Measurements from ENCODE around the gene TAF1C.

TAF1C gene

GRCh38 chr16:84159007-84159406 lies 27.9 kb downstream of the TAF1C start:
- DNase-seq (ENCODE audit: low spot score), result no peak

DNA sequence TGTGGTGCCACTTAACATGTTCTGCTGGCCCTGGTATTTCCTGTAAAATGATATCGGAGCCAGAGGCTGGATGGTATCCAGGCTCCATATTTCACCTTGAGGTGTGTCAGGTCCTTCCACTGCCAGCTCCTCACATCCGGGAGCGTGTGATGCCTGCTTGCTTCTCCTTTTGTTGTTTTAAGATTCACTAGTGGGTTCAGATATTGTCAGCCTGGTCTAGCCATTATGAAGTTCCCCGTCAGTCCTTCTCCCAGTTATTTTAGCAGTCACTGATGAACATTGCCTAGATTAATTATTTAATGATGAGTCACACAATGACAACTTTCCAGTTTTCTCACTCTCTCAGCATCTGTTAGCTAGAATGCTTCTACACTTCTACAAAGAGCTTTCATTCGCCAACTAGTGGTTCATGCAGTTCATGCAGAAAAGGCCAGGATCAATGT lies 30.5 kb downstream of the TAF1C start:
- peak; percentile 64 for DNase-seq (ENCODE audit: low spot score)

DNA sequence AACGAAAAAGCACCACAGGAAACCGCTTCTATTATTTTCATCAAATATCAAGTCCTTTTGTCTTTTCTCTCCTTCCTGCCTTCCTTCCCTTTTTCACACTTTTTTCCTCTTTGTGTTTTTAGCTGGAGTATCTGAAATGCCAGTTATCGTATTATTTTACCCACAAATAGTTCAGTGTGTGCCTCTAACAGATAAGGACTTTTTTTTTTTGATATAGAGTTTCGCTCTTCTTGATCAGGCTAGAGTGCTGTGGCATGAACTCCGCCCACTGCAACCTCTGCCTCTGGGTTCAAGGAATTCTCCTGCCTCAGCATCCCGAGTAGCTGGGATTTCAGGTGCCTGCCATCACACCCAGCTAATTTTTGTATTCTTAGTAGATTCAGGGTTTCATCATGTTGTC lies 31.1 kb downstream of the TAF1C start:
- no peak for DNase-seq (ENCODE audit: low spot score)

DNA sequence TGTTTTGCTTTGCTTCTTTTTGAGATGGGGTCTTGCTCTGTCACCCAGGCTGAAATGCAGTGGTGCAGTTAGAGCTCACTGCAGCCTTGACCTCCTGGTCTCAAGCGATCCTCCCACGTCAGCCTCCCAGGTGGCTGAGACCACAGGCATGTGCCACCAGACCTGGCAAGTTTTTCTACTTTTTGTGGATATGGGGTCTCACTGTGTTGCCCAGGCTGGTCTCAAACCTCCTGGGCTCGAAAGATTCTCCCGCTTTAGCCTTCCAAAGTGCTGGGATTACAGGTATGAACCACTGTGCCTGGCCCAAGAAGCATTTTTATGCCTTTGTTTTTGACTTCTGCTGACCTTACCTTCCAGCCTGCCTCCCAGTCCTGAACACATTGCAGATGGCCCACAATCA lies 31.6 kb downstream of the TAF1C start:
- no peak for DNase-seq (ENCODE audit: low spot score)

GRCh38 chr16:84153660-84154214 lies 33.1 kb downstream of the TAF1C start:
- DNase-seq (ENCODE audit: low spot score), result no peak

- no peak for DNase-seq (ENCODE audit: low spot score)
Observed at GRCh38 chr16:84150926-84151325, 35.9 kb downstream of the TAF1C start.

GRCh38 chr16:84144859-84145639 lies 41.8 kb downstream of the TAF1C start, which contains the start of the genes DNAAF1 and HSDL1:
TSS of gene DNAAF1 (plus strand) at chr16:84145308. CDS start at chr16:84145441, 133 bp downstream.
TSS of gene HSDL1 (minus strand) at chr16:84145177. CDS start at chr16:84131321, 13,856 bp downstream.
- peak; percentile 84 for DNase-seq (ENCODE audit: low spot score)

GRCh38 chr16:84144209-84144858 lies 42.5 kb downstream of the TAF1C start:
- peak; percentile 17 for DNase-seq (ENCODE audit: low spot score)

- DNase-seq (ENCODE audit: low spot score), result no peak
Observed at GRCh38 chr16:84143784-84144199, 43.1 kb downstream of the TAF1C start.

DNA sequence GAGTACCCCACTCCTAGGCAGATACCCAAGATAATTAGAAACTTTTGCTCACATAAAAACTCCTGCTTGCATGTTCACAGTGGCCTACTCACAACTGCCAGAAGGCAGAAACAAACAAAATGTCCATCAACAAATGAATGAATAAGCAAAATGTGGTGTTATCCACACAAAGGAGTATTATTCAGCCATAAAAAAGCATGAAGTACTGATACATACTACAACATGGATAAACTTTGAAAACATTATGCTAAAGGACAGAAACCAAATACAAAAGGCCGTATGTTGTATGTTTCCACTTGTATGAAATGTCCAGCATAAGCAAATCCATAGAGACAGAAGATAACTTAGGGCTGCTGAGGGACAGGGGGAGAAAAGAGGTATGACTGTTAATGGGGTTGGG lies 43.8 kb downstream of the TAF1C start:
- DNase-seq (ENCODE audit: low spot score), result no peak

DNA sequence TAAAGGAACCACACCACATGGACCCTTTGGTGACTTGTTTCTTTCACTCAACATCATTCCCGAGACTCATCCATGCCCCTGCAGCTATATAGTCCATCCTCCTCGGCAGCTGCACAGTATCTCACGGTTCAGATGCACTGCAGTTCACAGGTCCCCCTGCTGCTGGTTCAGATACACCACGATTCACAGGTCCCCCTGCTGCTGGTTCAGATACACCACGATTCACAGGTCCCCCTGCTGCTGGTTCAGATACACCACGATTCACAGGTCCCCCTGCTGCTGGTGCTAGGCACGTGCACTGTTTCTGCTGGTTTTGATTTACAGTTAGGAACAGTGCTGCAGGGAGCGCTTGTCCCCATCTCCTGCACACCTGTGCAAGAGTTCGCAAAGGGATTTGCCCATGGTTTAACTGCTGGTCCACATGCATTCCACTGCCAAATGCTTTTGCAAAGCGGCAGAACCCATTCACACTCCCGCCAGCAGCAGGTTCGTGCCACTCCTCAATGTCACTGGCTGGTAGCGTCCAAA lies 45.6 kb downstream of the TAF1C start:
- no peak for DNase-seq (ENCODE audit: low spot score)

DNA sequence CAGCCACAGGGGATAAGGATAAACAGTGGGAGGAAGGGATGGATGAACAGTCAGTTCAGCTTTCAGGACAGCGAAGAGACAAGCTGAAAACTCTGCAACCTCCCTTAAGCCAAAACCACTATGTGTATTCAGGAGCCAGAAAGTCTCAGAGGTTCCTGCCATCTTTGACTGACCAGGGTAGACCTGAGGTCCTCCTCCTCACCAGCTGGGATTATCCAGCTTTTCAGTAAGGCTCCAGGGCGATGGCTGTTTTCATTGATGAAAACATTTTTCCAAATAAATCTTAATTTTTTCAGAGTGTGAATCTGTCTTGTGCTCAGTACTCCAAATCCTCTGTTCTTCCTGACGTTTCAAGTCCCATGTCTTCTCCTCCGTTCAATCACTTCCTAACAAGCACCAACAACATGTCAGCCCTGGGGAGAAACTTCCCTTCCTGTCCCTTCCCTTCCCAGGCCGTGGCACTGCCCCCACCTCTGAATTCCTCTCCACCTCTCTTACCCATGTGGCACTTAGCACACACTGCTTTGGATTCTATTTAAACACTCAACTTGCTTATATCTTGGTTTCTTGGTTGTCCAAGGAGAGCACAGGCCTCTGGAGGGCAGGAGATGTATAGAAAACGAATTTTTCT lies 47.1 kb downstream of the TAF1C start:
- DNase-seq (ENCODE audit: low spot score), result no peak

DNA sequence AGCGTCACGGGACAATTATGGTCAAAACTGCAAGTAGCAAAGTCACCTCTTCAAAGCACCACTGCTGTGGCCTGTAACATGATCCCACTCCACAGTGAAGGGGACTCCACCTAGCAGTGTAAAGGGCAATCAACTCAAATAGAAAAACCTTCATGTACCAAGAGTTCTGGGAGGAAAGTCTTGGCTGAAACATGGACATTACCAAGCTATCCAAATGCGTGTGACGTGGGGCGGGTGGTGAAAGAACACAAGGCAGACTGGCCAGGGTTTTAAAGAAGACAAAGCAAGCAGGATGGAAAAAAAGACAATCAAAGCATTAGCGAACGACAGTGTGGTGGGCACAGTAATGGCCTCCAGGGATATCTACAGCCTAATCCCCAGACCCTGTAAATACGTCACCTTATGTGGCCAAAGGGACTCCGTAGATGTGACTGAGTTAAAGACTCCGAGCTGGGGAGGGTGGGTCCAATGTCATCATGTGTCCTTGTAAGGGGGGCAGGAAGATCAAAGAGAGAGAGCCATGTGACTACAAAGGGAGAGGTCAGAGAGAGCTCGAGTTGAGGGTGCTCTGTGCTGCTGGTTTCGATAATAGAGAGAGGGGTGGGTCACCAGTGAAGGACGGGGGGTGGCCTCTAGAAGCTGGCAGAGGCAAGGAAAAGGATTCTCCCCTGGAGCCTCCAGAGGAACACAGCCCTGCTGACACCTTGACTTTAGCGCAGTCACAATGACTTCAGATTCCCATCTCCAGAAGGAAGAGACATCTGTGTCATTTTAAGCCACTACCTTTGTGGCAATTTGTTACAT lies 47.8 kb downstream of the TAF1C start:
- DNase-seq (ENCODE audit: low spot score), result no peak

- DNase-seq (ENCODE audit: low spot score), result no peak
Observed at GRCh38 chr16:84138500-84138823, 48.4 kb downstream of the TAF1C start.

GRCh38 chr16:84137769-84138357 lies 49.0 kb downstream of the TAF1C start:
- no peak for DNase-seq (ENCODE audit: low spot score)

DNA sequence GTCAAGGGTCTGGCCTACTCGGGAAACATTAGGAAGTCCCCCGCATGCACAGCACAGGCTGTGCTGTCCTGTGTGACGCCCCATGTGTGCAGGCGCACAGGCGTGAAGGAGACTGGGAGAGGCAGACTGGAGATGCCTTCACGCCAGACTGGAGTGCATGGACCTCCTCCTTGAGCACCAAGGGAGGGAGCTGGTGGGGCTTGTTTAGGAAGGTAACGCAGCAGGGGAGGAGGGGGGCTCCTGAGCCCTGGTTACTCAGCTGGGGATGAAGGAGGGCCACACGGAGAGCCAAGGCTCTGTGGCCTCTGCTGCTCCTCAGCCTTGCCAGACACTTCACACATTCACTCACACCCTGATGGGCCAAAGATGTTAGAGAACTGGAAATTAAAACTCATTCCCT lies 49.6 kb downstream of the TAF1C start:
- no peak for DNase-seq (ENCODE audit: low spot score)

DNA sequence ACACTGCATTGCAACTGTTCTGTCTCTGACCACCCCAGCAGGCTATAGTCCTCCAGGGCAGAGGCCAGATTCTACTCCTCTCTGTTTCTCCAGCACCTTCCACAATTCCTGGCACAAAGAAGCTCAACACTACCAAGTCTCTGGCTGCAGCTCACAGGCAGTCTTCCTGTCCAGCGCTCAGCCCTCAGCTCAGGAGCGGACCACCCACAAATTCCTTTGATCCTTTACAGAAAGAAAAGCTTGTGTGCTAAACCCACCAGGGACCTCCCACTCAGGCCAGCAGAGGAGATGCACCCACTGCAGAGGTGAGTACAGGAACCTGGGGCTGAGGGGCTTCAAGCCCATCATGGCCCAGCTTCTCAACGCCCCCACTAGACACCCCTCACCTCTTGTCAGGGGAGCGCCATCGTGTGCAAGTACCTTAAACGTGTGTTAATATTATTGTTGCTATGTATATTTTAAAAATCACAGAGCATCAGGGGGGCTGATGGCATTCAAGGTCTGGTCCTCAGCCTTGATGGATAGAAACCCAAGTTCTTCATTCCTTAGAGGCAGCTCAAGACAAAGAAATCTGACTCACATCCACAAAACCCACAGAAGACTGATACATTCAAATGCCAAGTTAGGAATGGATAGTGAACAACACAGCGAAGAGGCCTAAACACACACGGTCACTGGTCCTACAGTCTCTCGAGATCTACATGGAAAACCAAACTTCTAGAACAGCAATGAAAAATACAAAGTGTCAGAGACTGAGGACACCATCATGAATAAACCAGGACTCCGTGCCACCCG lies 50.3 kb downstream of the TAF1C start:
- DNase-seq (ENCODE audit: low spot score), result no peak

GRCh38 chr16:84132527-84133285 lies 54.2 kb downstream of the TAF1C start:
- no peak for DNase-seq (ENCODE audit: low spot score)

DNA sequence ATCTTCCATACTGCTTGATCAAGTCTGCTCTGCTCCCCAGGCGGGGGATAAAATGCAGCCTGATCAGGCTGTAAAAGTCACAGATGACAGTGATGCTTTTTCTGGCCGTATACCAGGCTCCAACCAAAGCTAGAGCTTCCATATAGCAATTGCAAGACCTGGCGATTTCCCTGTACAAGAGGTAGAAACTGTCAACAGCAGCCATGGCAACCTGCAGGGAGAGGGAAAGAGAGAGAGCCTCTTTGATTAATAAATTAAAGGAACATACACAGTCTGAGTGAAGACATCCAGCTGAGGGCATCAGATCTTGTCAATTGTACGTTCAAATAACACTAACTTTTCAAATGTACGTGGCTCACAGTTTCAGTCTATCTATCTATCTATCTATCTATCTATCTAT lies 55.7 kb downstream of the TAF1C start:
- DNase-seq (ENCODE audit: low spot score), result no peak
